ENCODE data around the gene KLHL3.
A peak's percentile ranks its signal among the peaks of the same experiment; 100 is the strongest.

DNA sequence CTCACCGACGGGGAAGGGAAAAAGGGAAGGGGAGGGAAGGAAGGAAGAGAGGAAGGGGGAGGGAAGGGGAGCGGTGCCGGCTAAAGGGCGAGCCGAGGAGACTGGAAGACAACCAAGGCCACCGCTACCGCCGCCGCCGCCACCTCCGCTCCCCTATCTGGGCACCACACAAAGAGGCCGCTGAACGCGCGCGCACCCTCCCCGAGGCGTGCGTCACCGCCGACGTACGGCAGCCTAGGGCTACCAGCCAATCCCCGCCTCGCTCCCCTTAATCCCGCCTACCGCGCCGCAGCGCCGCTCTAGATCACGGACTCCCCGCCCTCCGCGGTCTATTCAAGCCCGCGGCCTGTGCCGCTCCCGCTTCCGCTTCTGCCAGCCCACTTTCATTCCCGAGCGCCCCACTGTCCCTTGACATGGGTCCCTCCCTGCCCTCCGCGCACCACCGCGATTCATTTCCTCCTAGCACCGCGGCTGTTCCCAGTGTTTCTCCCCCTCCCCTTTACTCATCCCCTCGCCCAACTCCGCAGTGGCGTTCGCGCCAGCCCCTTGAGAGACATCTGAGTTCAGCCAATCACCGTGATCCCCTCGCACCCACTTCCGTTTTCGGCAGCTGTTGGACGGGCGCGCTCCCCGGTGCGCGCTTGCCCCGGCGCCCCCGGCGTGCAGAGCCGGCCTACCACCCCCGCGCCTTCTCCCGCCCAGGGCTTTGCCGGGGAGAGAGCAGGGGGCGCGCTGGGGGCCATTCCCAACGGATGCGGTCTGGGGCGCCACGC, 18.5 kb upstream of the KLHL3 start, which contains the start of gene HNRNPA0:
- TF ChIP-seq, protein P1, sequence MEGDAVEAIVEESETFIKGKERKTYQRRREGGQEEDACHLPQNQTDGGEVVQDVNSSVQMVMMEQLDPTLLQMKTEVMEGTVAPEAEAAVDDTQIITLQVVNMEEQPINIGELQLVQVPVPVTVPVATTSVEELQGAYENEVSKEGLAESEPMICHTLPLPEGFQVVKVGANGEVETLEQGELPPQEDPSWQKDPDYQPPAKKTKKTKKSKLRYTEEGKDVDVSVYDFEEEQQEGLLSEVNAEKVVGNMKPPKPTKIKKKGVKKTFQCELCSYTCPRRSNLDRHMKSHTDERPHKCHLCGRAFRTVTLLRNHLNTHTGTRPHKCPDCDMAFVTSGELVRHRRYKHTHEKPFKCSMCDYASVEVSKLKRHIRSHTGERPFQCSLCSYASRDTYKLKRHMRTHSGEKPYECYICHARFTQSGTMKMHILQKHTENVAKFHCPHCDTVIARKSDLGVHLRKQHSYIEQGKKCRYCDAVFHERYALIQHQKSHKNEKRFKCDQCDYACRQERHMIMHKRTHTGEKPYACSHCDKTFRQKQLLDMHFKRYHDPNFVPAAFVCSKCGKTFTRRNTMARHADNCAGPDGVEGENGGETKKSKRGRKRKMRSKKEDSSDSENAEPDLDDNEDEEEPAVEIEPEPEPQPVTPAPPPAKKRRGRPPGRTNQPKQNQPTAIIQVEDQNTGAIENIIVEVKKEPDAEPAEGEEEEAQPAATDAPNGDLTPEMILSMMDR (IDR thresholded peaks at IDR 0.05 in 4 of 5, conservative IDR thresholded peaks at IDR 0.05 in 1 of 5): peak in 2 of 5 experiments; percentile 19 to 26
- TF ChIP-seq POLR2A (IDR thresholded peaks at IDR 0.05): peak; percentile 96 to 99
